IPS DF 6.9 (cell line): ENCODE data around the gene NPHP4.

Experiments used
- DNase-seq: peaks from one replicate; pipeline ENCODE4 v3.0.0-alpha.2; 2013; ENCODE audit warnings: low read depth, low spot score
- H3K27ac ChIP-seq: one replicate; pipeline ENCODE4 v1.5.1; 2013; ENCODE audit warnings: low read length, control low read depth
- H3K27me3 ChIP-seq: 2 replicates; pipeline ENCODE4 v1.6.1; 2013; ENCODE audit warnings: mild to moderate bottlenecking, low read length; ENCODE audit not compliant: control insufficient read depth, insufficient read depth
- H3K36me3 ChIP-seq: 2 replicates; pipeline ENCODE4 v1.6.1; 2013; ENCODE audit warnings: low read length; ENCODE audit not compliant: control insufficient read depth, insufficient read depth
- H3K4me1 ChIP-seq: 2 replicates; pipeline ENCODE4 v1.6.1; 2013; ENCODE audit warnings: low read length; ENCODE audit not compliant: control insufficient read depth, insufficient read depth
- H3K4me3 ChIP-seq: 2 replicates; pipeline ENCODE4 v1.5.1; 2013; ENCODE audit warnings: mild to moderate bottlenecking, low read length
- H3K9me3 ChIP-seq: 2 replicates; pipeline ENCODE4 v1.6.1; 2013; ENCODE audit warnings: low read length, inconsistent platforms; ENCODE audit not compliant: control insufficient read depth, insufficient read depth
- whole genome bisulfite sequencing: extraction: QIAGEN DNeasy Blood & Tissue Kit; methylation state at CpG from one replicate; pipeline ENCODE4 v1.1.7; 2013; ENCODE audit warnings: mixed read lengths, missing lambda C conversion rate; ENCODE audit not compliant: insufficient read length, insufficient coverage; 5-methylcytosine and 5-hydroxymethylcytosine counted together

Gene NPHP4

GRCh38 chr1:5992026-5992813 is at the start of gene NPHP4:
TSS of gene NPHP4 (minus strand) at chr1:5992425. CDS start at chr1:5986289, 6,136 bp downstream.
- H3K9me3 ChIP-seq = no peaks in the 10 kb centered on the region
- H3K4me1 ChIP-seq = no peaks in the 10 kb centered on the region
- H3K27me3 ChIP-seq = peaks cover 2% of the 10 kb centered on the region
- DNase-seq = peak; percentile 99
- H3K36me3 ChIP-seq = peaks cover 2% of the 10 kb centered on the region; the same call in 1 of the 2 replicates
- H3K27ac ChIP-seq = no peak within 1 kb of the TSS
- peak within 1 kb of the TSS; percentile 99 for H3K4me3 ChIP-seq
- WGBS = no CpG with 5 or more reads among the region's 94 CpGs

- no peaks in the 10 kb centered on the region for H3K27me3 ChIP-seq
- no peaks in the 10 kb centered on the region for H3K9me3 ChIP-seq
- WGBS = no CpG with 5 or more reads among the region's 20 CpGs
- no peak overlapping the region for H3K4me3 ChIP-seq
- peaks cover 1% of the 10 kb centered on the region; the same call in 1 of the 2 replicates for H3K4me1 ChIP-seq
- no peak for DNase-seq
- H3K36me3 ChIP-seq = no peaks in the 10 kb centered on the region
- no peak overlapping the region for H3K27ac ChIP-seq
Observed at GRCh38 chr1:6041432-6042062, 49.3 kb upstream of the NPHP4 start.

- Histone ChIP-seq H3K27ac (no peak overlapping the region), H3K4me1 (peaks cover 1% of the 10 kb centered on the region; the same call in 1 of the 2 replicates), H3K36me3 (no peaks in the 10 kb centered on the region), H3K27me3 (no peaks in the 10 kb centered on the region), H3K9me3 (no peaks in the 10 kb centered on the region), H3K4me3 (no peak overlapping the region)
- DNase-seq = no peak
- no CpG with 5 or more reads among the region's 22 CpGs for WGBS
Observed at GRCh38 chr1:6040861-6041415, 48.7 kb upstream of the NPHP4 start.

GRCh38 chr1:6040444-6040843 is 48.2 kb upstream of the NPHP4 start:
- H3K27ac ChIP-seq = no peak overlapping the region
- WGBS = no CpG with 5 or more reads among the region's 15 CpGs
- no peak overlapping the region for H3K4me3 ChIP-seq

GRCh38 chr1:6039031-6039430 is 46.8 kb upstream of the NPHP4 start:
- H3K4me1 ChIP-seq = peaks cover 1% of the 10 kb centered on the region; the same call in 1 of the 2 replicates
- DNase-seq = no peak
- H3K9me3 ChIP-seq = no peaks in the 10 kb centered on the region
- no peak overlapping the region for H3K4me3 ChIP-seq
- no peak overlapping the region for H3K27ac ChIP-seq
- no peaks in the 10 kb centered on the region for H3K36me3 ChIP-seq
- no peaks in the 10 kb centered on the region for H3K27me3 ChIP-seq
- no CpG with 5 or more reads among the region's 15 CpGs for WGBS

More at GRCh38 chr1:6040444-6040843, 48.2 kb upstream of the NPHP4 start:
- peaks cover 1% of the 10 kb centered on the region; the same call in 1 of the 2 replicates for H3K4me1 ChIP-seq
- no peaks in the 10 kb centered on the region for H3K36me3 ChIP-seq
- H3K9me3 ChIP-seq = no peaks in the 10 kb centered on the region
- no peak for DNase-seq
- no peaks in the 10 kb centered on the region for H3K27me3 ChIP-seq

- Histone ChIP-seq H3K27ac (no peak overlapping the region), H3K4me1 (peaks cover 1% of the 10 kb centered on the region; the same call in 1 of the 2 replicates), H3K9me3 (no peaks in the 10 kb centered on the region), H3K27me3 (no peaks in the 10 kb centered on the region), H3K4me3 (no peak overlapping the region), H3K36me3 (no peaks in the 10 kb centered on the region)
- no CpG with 5 or more reads among the region's 7 CpGs for WGBS
- DNase-seq = no peak
Observed at GRCh38 chr1:6038603-6039002, 46.4 kb upstream of the NPHP4 start.

- Histone ChIP-seq H3K4me1 (peaks cover 1% of the 10 kb centered on the region; the same call in 1 of the 2 replicates), H3K27ac (no peak overlapping the region), H3K9me3 (no peaks in the 10 kb centered on the region), H3K36me3 (no peaks in the 10 kb centered on the region), H3K4me3 (no peak overlapping the region), H3K27me3 (no peaks in the 10 kb centered on the region)
- no peak for DNase-seq
- no CpG with 5 or more reads among the region's 9 CpGs for WGBS
Observed at GRCh38 chr1:6037338-6037762, 45.1 kb upstream of the NPHP4 start.

- H3K4me3 ChIP-seq = no peak overlapping the region
- H3K27ac ChIP-seq = no peak overlapping the region
- H3K9me3 ChIP-seq = no peaks in the 10 kb centered on the region
- no CpG with 5 or more reads among the region's 12 CpGs for WGBS
- no peaks in the 10 kb centered on the region for H3K27me3 ChIP-seq
- no peaks in the 10 kb centered on the region for H3K36me3 ChIP-seq
- peaks cover 1% of the 10 kb centered on the region; the same call in 1 of the 2 replicates for H3K4me1 ChIP-seq
- DNase-seq = no peak
Observed at GRCh38 chr1:6035719-6036118, 43.5 kb upstream of the NPHP4 start.

GRCh38 chr1:6035303-6035702 is 43.1 kb upstream of the NPHP4 start:
- DNase-seq = no peak
- H3K27me3 ChIP-seq = no peaks in the 10 kb centered on the region
- no peaks in the 10 kb centered on the region for H3K36me3 ChIP-seq
- H3K4me3 ChIP-seq = no peak overlapping the region
- no peaks in the 10 kb centered on the region for H3K9me3 ChIP-seq
- no peak overlapping the region for H3K27ac ChIP-seq
- peaks cover 1% of the 10 kb centered on the region; the same call in 1 of the 2 replicates for H3K4me1 ChIP-seq
- no CpG with 5 or more reads among the region's 15 CpGs for WGBS

- Histone ChIP-seq H3K9me3 (no peaks in the 10 kb centered on the region), H3K27ac (no peak overlapping the region), H3K4me1 (peaks cover 1% of the 10 kb centered on the region; the same call in 1 of the 2 replicates), H3K4me3 (no peak overlapping the region), H3K27me3 (no peaks in the 10 kb centered on the region), H3K36me3 (no peaks in the 10 kb centered on the region)
- no peak for DNase-seq
- no CpG with 5 or more reads among the region's 10 CpGs for WGBS
Observed at GRCh38 chr1:6034750-6035096, 42.5 kb upstream of the NPHP4 start.
